ENCODE data around the gene CRYGA.
A peak's percentile ranks its signal among the peaks of the same experiment; 100 is the strongest.
"Not testable (repeated sequence)": the region's sequence is repeated elsewhere in the genome, so short reads cannot be mapped to it uniquely, and the experiment has no call there.

CRYGA gene

DNA sequence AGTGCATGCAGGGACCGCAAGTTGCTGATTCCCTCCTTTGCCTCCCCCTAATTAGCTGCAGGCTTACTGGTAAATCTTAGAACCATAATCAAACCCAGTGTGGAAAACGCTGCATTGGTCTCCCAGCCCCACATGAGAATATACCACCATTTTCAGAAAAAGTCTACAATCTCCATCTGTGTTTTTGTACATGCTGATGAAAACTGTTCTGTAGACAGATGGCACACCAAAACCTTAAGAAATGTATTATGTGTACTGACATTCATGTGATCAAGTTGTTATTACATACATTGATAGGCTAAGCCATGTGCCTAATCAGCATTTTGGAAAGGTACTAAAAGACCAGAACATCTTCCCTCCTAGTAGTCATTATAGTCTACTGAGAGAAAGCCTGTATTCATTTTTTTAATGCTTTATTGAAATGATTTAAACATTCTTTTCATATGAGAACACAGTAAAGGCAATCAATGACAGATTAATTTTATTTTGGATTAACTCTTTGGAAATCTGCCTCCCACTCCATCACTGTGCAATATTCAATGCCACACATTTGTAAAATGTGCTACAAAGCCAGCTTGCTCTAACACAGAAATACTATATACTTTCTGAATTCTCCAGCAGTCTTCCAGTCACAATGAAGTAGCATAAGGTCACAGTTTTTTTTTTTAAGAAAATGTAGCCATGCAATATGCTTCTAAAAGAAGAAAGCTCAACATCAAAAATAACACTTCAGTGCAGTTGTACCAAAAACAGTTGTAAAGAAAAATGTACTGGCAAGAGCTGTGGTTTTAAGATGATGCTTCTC is 1.8 kb upstream of the CRYGA start:
- DNase-seq, result no peak

DNA sequence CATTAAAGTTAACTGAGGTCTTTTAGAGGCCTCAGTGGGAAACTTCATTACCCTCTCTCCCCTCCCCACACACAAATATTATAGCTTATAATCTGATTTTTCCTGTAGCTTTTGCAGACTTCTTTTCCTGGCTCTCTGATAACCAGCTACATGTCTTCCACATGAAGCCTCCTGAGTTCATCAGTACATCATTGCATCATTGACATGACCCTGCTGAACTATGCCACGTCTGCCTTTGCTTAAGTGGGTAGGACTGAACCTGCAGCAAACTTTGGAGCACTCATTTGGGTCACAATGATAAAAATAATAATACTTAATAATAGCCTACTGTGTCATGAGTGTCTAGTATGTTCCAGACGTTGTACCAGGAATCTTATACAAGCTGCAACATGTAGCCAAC is 7.0 kb downstream of the CRYGA start:
- DNase-seq, result no peak

DNA sequence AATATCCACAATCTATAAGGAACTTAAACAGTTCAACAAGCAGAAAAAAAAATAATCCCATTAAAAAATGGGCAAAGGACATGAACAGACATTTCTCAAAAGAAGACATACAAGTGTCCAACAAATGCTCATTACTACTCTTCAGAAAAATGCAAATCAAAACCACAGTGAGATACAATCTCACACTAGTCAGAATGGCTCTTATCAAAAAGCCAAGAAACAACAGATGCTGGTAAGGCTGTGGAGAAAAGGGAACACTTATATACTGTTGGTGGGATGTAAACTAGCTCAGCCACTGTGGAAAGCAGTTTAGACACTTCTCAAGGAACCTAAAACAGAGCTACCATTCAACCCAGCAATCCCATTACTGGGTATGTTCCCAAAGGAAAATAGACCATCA is 10.2 kb downstream of the CRYGA start:
- DNase-seq, result no peak

DNA sequence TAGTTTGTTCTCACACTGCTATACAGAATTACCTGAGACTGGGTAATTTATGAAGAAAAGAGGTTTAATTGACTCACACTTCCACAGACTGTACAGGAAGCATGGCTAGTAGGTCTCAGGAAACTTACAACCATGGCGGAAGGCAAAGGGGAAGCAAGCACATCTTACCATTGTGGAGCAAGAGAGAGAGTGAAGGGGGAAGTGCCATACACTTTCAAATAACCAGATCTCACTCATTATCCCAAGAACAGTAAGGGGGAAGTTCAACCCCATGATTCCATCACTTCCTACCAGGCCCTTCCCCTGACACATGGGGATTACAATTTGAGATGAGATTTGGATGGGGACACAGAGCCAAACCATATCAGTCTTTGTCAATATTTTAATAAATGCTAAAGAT is 12.4 kb downstream of the CRYGA start:
- DNase-seq, result no peak

DNA sequence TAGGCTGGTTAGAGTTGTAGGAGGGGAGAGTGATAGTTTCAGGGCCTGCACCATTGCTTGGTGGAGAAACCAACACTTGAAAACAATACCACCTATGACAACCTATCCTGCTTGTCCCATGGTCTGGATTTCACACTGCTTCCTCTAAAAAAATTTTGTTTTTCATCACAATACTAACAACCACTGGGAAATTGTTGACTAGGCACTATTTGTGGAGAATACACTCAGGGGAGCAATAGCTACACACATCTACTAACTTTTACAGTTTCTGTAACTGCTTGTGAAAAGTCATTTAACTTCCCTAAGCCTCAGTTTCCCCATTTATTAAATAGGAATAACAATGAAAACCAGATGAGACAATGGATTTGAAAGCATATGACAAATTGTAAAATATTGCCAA is 13.3 kb downstream of the CRYGA start:
- DNase-seq, result no peak

DNA sequence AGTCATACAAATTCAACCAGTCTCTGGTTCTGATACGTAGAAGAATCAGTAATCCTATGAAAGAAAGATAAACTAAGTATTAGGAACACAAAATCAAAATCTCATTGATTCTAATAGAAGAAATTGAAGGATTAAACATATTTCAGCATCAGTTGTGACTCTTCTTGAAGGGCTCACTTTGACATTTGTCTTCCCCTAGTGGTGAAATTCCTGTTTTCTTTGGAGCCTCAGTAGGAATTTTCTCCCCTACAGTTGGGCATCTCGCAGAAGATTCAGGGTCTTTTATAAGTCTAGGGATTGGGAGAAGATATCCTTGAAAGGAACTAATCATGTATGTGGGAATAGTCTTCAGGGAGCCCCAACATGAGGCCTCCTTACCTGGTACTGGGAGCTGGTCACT is 14.6 kb downstream of the CRYGA start:
- DNase-seq, result no peak

DNA sequence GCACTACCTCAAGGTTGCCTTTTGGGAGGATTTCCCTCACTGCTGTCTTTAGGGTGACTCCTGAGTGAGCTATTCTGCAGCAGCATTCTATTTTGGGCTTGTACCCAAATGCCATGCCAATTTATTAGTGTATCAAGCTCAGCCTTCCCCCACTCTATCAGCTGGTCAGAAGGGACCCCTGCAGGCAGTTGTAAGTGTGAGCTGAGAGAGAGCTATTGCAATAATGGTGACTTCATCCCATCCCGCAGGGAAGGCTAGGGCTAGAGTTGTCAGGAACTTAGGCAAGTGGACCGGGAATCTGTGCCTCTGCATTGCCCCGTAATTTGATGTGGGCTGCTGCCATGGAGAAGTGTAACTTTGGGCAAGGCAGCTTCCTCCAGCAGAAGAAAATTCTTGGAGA is 15.6 kb downstream of the CRYGA start:
- DNase-seq, result no peak

DNA sequence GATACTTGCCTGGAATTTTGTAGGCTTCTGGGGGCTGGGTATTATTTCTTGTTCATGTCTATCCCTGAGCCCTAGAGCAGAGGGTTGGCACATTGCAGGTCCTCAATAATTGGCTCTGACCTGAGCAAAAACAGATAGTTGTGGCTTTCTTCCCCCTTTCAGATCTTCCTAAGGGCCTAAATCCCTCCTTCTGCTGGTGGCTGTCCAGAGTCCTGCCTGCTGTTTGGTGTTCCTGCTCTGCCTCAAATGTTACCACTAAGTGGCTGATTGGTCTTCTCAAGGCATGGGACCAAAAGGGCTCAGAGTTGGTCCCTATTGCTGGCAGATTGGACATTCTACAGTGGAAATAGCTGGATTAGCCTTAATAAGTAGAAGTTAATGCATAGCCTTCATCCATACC is 16.4 kb downstream of the CRYGA start:
- no peak for DNase-seq

DNA sequence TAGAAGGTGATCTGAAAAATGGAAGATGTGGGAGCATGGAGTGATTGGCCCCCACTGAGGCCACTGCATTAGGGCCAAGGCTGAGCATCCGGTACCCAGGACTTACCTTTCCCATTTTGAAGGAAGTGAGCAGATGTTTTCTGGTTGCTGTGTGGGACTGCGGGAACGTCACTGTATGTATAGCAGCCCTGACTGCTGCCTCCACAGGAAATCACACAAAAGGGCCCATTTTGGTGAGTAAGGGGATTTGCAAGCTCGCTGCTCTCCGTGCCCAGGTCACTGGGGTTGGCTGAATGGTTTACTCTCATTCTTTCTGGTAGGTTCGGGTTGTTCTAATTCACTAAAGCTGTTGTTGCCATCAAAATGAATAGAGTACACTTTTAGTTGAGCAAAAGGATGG is 17.4 kb downstream of the CRYGA start, which contains the start of gene CRYGB:
Gene CRYGB (minus strand): TSS at position 153 of the 400 bp plus-strand sequence. CDS start 38 bp downstream, at position 115.
- DNase-seq, result no peak

DNA sequence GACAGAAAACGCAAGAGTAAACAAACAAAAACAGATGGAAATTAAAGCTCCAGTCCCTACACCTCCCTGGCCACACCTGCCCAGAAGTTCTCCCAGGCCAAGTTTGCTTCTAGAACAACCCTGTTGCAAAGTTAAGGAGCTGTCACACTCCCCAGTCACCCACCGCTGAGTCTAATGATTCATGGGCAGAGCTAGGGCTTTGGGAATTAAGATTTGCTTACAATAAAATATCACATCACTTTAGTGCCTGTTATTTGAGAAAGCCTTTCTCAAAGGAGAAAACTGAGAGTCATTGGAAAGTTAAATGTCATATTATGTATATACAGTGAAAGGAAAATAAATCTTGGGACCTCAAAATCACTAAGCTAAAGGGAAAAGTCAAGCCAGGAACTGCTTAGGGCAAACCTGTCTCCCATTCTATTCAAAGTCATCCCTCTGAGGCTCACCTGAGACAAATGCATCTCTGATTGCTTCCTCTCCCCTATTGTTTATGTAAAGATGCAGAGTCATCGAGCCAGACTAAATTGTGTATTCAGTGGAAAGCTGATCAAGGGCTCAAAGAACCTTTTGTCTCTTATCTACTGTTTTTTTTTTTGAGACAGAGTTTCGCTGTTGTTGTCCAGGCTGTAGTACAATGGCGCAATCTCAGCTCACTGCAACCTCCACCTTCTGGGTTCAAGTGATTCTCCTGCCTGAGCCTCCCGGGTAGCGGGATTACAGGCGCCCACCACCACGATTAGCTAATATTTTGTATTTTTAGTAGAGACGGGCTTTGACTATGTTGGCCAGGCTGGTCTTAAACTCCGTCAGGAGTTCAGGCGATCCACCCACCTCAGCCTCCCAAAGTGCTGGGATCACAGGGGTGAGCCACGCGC is 20.2 kb downstream of the CRYGA start:
- DNase-seq, result no peak

DNA sequence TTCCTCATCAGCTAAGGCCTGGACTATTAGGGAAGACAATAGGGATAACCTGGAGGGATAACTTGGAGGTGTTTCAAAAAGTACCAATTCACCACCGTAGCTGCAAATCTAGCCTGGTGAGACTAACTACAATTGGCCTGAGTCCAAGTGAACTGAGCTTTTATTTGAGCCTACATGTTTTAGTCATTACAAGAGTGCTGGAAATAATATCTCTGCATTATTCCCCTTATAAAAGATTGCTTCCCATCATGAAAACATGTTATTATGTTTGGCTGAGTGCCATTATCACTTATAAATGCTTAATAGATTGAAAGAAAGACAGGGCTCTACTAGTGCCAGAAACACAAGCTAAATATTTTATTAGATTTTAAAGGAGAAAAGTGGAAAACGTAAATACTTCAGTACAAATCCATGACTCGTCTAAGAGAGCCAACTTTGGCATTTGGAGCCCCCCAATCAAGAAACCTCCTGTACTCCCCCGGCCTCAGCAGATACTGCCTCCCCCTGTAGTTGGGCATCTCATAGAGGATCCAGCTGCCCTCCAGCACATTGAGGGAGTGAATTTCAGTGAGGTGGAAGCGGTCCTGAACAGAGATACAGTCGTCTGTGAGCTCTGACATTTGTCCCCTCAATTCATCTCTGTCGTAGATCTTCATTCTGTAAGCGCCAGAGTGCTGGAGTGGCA is 21.0 kb downstream of the CRYGA start:
- DNase-seq, result no peak

DNA sequence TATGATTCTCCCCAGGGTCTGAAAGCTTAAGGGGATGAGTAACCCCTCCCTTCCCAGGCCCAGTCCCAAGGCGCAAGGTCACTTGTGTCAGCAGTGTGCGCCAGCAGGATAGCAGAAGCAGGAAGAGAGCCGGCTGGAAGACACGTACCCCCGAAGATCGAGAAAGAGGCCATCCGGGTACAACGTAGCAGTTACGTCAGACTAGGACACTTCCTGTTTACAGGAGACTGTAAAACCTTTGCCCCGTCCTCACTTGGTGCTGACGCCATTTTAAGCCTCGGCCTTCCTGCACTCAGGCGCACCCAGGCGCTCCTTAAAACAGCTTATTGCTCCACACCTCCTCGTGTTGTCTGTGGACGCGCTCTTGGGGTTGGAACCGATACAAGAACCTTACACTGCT is 23.9 kb downstream of the CRYGA start:
- DNase-seq, result no peak

DNA sequence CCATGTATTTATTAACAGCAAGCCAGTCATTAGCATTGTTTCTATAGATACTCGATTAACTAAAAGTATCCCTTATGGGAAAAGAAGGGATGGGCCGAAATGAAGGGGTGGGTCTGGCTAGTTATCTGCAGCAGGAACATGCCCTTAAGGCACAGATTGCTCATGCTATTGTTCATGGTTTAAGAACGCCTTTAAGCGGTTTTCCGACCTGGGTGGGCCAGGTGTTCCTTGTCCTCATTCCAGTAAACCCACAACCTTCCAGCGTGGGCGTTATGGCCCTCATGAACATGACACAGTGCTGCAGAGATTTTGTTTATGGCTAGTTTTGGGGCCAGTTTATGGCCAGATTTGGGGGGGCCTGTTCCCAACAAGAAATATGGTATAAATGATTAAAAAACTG is 25.1 kb downstream of the CRYGA start:
- not testable (repeated sequence) for DNase-seq

DNA sequence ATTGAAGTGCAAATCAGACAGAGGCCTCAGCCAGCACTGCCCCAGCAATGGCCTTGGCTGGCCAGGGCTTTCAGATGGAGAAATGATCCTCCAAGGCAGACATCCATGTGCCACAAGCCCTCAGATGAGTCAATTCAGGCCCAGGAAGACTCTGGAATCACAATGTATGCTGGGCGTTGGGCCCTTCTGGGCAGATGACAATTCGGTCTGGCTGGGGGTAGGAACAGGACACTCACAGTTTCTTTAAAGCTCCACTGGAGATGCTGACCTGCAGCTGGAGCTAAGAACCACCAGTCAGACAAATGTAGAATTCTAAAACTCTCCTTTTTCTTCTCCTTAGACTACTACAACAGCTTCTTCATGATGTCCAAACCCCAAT is 26.7 kb downstream of the CRYGA start:
- DNase-seq, result no peak

DNA sequence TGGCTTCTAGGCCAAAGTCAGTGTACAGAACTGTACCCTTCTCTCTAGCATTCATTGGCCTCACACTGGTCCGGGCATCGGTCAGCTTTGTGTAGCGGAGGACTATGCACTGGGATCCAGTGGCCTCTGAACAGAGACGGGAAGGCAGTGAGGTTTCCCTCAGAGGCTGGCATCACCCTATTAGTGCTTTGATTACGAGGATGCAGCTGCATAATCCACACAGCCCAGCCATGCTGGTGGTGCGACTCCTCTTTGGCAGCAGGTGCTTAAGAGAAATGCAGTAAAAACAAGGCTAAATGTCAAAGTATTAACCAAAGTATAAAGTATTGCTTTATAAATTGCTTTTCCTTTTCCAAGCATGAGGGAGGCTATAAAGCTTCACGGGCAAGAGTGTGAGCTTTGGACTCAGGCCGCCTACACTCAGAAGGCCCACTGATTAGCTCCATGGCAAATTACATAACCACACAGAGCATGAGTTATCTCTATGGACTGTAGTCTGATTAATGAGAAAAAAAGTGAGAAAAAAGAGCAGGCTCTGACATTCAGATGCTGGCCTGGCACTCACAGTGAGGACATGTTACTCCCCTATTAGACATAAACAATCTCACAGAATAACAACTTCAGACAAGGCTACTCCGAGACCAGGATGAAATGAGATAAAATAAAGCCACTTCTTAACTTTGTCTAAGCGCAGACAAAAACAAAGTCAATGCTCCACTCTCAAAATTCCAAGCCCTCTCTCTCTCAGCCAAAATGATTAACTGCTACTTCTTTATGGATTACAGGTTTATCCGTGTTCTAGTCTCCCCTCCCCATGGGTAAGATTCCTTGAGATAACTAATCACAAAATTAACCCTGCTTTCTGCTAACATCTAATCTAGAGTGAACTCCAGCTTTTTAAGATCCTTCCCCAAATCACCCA is 27.3 kb downstream of the CRYGA start:
- DNase-seq, result no peak

DNA sequence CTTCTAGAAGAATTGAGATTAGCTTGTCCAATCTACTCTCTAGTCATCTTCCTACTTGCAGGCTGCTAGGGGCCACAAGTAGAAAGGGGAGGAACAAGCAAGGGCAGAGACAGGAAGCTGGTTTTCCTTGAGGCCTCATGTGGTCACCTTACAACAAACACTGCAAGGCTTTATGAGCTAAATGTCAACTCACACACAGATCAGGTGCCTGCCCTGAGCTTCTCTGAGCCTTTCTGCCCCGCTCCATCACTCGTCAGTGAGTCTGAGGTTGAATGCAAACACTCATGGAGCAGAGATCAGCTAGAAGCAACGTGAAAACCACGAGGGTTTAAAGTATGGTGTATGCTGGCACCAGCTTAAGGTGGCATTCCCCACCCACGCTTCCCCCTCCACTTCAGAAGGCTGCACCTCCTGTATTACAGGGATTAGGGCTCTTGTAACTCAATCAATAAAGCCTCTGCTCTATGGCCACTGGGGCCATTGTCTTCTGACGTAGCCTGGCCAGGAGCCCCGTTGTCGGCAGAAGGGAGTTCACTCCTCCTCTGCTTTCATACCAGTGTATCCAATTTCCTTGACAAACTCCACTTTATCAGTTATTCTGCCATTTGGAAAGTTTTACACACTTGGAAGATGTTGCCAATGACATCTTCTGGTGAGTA is 28.3 kb downstream of the CRYGA start:
- DNase-seq, result peak; percentile 59

DNA sequence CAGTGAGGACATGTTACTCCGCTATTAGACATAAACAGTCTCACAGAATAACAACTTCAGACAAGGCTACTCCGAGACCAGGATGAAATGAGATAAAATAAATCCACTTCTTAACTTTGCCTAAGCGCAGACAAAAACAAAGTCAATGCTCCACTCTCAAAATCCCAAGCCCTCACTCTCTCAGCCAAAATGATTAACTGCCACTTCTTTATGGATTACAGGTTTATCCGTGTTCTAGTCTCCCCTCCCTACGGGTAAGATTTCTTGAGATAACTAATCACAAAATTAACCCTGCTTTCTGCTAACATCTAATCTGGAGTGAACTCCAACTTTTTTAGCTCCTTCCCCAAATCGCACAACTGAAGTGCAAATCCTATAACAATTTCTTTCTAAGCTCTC is 32.7 kb downstream of the CRYGA start:
- no peak for DNase-seq

DNA sequence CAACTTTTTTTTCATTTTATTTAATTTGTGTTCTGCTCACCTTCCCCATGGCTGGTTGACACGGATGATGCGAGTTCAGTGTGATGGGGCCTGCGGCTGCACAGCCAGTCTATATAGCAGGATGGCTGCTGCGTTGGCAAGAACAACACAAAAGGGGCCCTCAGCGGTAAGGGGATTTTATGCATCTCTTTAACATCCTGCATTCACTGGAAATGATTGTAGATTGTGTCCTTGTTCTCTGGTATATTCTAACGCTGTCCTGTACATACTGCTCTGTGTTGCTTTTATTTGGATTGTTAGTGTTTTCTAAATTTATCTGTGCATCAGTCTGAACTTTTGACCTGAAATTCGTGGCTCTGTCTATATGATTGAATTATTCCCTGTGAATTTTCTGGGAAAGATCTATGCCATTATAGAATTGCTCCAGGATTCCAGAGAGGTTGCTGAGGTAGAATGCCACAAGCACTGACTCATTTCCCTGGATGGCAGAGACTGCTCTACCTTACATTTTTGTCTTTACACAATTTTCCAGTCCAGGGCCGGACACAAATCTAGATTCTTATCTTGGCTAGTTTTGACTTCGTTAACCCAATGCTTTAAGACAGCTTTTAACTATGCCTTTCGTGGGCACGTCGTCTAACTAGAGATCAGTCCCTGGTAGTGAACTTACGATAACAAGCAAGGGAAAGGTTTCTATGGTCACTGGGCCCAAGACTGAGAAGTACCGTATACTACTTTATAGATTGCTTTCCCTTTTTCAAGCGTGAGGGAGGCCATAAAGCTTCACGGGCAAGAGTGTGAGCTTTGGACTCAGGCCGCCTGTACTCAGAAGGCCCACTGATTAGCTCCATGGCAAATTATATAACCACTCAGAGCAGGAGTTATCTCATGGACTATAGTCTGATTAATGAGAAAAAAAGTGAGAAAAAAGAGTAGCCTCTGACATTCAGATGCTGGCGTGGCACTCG is 33.4 kb downstream of the CRYGA start, which contains the start of gene CRYGC:
Gene CRYGC (minus strand): TSS at position 85 of the 968 bp plus-strand sequence. CDS start 36 bp downstream, at position 49.
- DNase-seq, result no peak

DNA sequence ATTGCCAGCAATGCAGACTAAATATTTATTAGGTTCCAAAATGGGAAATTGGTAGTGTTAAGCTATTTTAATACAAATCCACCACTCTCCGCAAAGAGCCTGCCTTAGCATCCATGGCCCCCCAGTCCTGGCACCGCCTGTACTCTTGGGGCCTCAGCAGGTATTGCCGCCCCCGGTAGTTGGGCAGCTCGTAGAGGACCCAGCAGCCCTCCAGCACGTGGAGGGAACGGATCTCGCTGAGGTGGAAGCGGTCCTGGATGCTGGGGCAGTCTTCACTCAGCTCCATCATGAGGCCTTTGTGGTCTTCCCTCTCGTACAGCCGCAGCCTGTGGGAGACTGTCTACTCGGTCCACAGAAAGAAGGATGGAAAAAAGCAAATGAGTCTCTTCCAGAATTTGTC is 35.3 kb downstream of the CRYGA start:
- no peak for DNase-seq

DNA sequence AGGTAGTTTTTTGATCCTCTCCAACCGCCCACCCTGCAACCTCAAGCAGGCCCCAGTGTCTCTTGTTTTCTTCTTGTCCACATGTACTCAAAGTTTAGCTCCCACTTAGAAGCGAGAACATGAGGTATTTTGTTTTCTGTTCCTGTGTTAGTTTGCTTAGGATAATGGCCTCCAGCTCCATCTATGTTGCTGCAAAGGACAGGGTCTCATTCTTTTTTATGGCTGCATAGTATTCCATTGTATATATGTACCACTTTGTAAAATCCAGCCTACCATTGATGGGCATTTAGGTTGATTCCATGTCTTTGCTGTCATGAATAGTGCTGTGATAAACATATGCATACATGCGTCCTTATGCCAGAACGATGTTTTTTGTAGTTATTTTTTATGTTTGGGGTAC is 36.3 kb downstream of the CRYGA start:
- DNase-seq, result no peak

DNA sequence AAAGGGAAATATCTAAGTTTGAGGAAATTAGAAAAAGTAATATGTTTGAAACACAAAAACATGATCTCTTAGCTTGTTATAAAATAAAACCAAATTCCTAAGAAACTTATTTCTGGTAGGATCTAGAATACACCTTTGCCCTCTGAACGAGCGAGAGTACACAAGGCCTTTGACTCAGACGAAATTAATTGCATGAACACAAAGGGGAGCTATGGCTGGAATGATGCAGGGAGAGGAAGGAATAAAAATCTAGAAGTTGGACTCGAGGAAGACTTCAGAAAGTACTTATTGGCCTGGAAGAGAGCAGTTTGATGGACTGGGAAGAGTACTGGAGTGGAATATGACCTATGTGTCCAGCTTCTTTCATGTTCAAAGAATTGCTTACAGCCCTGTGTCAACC is 38.1 kb downstream of the CRYGA start:
- DNase-seq, result no peak
